Measurements from ENCODE around the gene ADGRE3. TPM values are rescaled to one million over a fixed set of nuclear protein-coding genes. Genes with fewer than 3 reads are reported as not detected.

ADGRE3 gene
- total and polyA plus RNA-seq, 2 of the 4 experiments (the other 2 are of a cell fraction): not detected

- TF ChIP-seq BHLHE40 (IDR thresholded peaks at IDR 0.05; ENCODE audit: low read depth, low read length): no peak
- TF ChIP-seq RAD21 (IDR thresholded peaks at IDR 0.05; ENCODE audit: low read length): no peak
- TF ChIP-seq MAFK (IDR thresholded peaks at IDR 0.05; ENCODE audit: low read depth, low read length): no peak
- no peak for TF ChIP-seq NFE2L2 (IDR thresholded peaks at IDR 0.05; ENCODE audit: low read depth, low read length)
These were observed 15.2 kb upstream of the ADGRE3 start, which contains the start of gene ZNF333 (continued) for GRCh38 chr19:14689598-14690503.

DNA sequence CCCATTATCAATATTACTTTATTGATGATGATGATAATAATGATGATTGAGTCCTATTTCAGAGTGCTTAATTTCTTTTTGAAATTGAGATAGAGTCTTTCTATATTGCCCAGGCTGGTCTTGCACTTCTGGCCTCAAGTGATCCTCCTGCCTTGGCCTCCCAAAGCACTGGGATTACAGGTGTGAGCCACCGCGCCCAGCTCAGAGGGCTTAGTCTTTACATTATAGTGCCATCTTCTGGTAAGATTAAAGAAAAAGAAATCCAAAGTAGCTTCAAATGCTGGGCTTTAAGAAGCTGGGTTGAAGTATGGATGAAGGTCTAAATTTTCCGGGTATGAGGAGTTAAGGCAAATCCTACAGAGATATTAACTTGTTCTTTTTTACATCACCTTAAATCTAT lies 11.8 kb upstream of the ADGRE3 start:
- in situ Hi-C loops (cut with MboI; ENCODE audit: low sequenced_read_pairs): loop anchor here (5.0 kb wide), 1 partner anchor 114 kb away; the partner anchor contains the start of gene NDUFB7
- Histone ChIP-seq H3K9me3 (ENCODE audit: control insufficient read depth, insufficient read depth, low read length) (no peaks in the 10 kb centered on the region), H2BK120ac (ENCODE audit: low read depth, low read length) (no peak overlapping the region), H3K9ac (ENCODE audit: low read depth, low read length) (no peak overlapping the region), H3K27me3 (ENCODE audit: control insufficient read depth, insufficient read depth, low read length) (no peaks in the 10 kb centered on the region), H3K4me2 (ENCODE audit: low read depth, low read length) (no peak overlapping the region), H4K91ac (ENCODE audit: insufficient read depth, low read depth, low read length) (no peak overlapping the region), H4K20me1 (ENCODE audit: insufficient read depth, low read length) (no peaks in the 10 kb centered on the region), H2BK15ac (ENCODE audit: low read depth, low read length) (no peak overlapping the region), H3K79me1 (ENCODE audit: low read depth in 1 of 2, low read length in 2 of 2) (peaks cover 4 to 5% of the 10 kb centered on the region in 2 experiments; a peak in 3 of 4 replicates), H3K4me1 (ENCODE audit: control insufficient read depth, insufficient read depth, low read length) (no peaks in the 10 kb centered on the region), H3K14ac (replicated peaks; ENCODE audit: low read depth, low read length) (no peak overlapping the region), H3K18ac (ENCODE audit: low read depth, low read length) (no peak overlapping the region), H3K9me1 (ENCODE audit: insufficient read depth, low read length) (no peaks in the 10 kb centered on the region), H3K36me3 (ENCODE audit: control insufficient read depth, insufficient read depth, low read length) (no peaks in the 10 kb centered on the region), H4K5ac (ENCODE audit: low read depth, low read length) (no peak overlapping the region), H3K23ac (ENCODE audit: low read depth, low read length) (no peak overlapping the region), H3K4me3 (ENCODE audit: insufficient read depth, low read depth, low read length) (no peak overlapping the region), H3K27ac (ENCODE audit: insufficient read depth, low read length) (no peak overlapping the region), H3K56ac (ENCODE audit: extremely low read depth, insufficient read depth, low read length) (no peak overlapping the region), H2AFZ (replicated peaks; ENCODE audit: low read length, poor library complexity) (no peak overlapping the region), H2AK5ac (ENCODE audit: low read depth, low read length) (no peak overlapping the region), H2AK9ac (replicated peaks; ENCODE audit: low read depth, low read length, poor library complexity) (no peak overlapping the region), H3K4ac (ENCODE audit: low read depth, low read length) (no peak overlapping the region), H4K8ac (ENCODE audit: low read depth in 2 of 2, low read length in 2 of 2) (no peak overlapping the region), H2BK5ac (ENCODE audit: low read depth, low read length, poor library complexity, severe bottlenecking) (no peak overlapping the region), H2BK20ac (ENCODE audit: low read depth, low read length) (no peak overlapping the region)
- no CpG with 5 or more reads among the region's 3 CpGs for WGBS, 2 experiments (ENCODE audit: extremely low coverage in 2 of 2, insufficient read length in 1 of 2)
- ChIA-PET CTCF (interaction anchor here (0.5 to 2.6 kb wide), 8 partner anchors 10 to 117 kb away, joined by 3 to 32 read pairs (median 4); partner anchors contain the start of gene NDUFB7), POLR2A (ENCODE audit: unreplicated experiment) (no interaction called here)
- intact Hi-C loops (cut with micrococcal nuclease): loop anchor here (1.0 kb wide), 1 partner anchor 112 kb away; no protein-coding TSS in a partner anchor
- TF ChIP-seq USF2 (IDR thresholded peaks at IDR 0.05; ENCODE audit: low read depth, low read length) (no peak), NFE2L2 (IDR thresholded peaks at IDR 0.05; ENCODE audit: low read depth, low read length) (no peak), MAFK (IDR thresholded peaks at IDR 0.05; ENCODE audit: low read depth, low read length) (no peak), RAD21 (IDR thresholded peaks at IDR 0.05; ENCODE audit: low read length) (peak; percentile 29)
- TF ChIP-seq, protein P1, sequence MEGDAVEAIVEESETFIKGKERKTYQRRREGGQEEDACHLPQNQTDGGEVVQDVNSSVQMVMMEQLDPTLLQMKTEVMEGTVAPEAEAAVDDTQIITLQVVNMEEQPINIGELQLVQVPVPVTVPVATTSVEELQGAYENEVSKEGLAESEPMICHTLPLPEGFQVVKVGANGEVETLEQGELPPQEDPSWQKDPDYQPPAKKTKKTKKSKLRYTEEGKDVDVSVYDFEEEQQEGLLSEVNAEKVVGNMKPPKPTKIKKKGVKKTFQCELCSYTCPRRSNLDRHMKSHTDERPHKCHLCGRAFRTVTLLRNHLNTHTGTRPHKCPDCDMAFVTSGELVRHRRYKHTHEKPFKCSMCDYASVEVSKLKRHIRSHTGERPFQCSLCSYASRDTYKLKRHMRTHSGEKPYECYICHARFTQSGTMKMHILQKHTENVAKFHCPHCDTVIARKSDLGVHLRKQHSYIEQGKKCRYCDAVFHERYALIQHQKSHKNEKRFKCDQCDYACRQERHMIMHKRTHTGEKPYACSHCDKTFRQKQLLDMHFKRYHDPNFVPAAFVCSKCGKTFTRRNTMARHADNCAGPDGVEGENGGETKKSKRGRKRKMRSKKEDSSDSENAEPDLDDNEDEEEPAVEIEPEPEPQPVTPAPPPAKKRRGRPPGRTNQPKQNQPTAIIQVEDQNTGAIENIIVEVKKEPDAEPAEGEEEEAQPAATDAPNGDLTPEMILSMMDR (conservative IDR thresholded peaks at IDR 0.05; ENCODE audit: low read depth, low read length): peak; percentile 31; the same call in 1 of the 2 replicates
- no TSS peak for BruUV-seq (replicated peaks)
- ATAC-seq (ENCODE audit: low read depth) (no peak), DNase-seq (peak; percentile 9)
- dilution Hi-C loops (cut with HindIII; ENCODE audit: low sequenced_read_pairs, unreplicated experiment): no loop called here
